ENCODE results near the gene NKAPL. TPM values are rescaled to one million over a fixed set of nuclear protein-coding genes. Genes with fewer than 3 reads are reported as not detected.

NKAPL gene
- total and polyA plus RNA-seq, 10 of the 15 experiments (the other 5 are each of a cell fraction or from before 2014, with no cell fraction given) = 0.10 to 0.48 (median 0.19) TPM; not detected in 1

- TF ChIP-seq, protein P1, sequence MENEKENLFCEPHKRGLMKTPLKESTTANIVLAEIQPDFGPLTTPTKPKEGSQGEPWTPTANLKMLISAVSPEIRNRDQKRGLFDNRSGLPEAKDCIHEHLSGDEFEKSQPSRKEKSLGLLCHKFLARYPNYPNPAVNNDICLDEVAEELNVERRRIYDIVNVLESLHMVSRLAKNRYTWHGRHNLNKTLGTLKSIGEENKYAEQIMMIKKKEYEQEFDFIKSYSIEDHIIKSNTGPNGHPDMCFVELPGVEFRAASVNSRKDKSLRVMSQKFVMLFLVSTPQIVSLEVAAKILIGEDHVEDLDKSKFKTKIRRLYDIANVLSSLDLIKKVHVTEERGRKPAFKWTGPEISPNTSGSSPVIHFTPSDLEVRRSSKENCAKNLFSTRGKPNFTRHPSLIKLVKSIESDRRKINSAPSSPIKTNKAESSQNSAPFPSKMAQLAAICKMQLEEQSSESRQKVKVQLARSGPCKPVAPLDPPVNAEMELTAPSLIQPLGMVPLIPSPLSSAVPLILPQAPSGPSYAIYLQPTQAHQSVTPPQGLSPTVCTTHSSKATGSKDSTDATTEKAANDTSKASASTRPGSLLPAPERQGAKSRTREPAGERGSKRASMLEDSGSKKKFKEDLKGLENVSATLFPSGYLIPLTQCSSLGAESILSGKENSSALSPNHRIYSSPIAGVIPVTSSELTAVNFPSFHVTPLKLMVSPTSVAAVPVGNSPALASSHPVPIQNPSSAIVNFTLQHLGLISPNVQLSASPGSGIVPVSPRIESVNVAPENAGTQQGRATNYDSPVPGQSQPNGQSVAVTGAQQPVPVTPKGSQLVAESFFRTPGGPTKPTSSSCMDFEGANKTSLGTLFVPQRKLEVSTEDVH (IDR thresholded peaks at IDR 0.05; ENCODE audit: low read depth, partially characterized antibody) = no peak
- TF ChIP-seq EZH2 (IDR thresholded peaks at IDR 0.05; ENCODE audit: borderline replicate concordance, control insufficient read depth, low read depth, low read length) = no peak
- TF ChIP-seq HSF1 (IDR thresholded peaks at IDR 0.05; ENCODE audit: low read depth, low read length) = no peak
- TF ChIP-seq ZNF24 (IDR thresholded peaks at IDR 0.05) = peak; percentile 78; the same call in 1 of the 2 replicates
- peak; percentile 68; the same call in 1 of the 2 replicates for TF ChIP-seq GATAD2B (conservative IDR thresholded peaks at IDR 0.05; ENCODE audit: low read depth)
- TF ChIP-seq CHD4 (IDR thresholded peaks at IDR 0.05) = no peak
- TF ChIP-seq, protein P2, sequence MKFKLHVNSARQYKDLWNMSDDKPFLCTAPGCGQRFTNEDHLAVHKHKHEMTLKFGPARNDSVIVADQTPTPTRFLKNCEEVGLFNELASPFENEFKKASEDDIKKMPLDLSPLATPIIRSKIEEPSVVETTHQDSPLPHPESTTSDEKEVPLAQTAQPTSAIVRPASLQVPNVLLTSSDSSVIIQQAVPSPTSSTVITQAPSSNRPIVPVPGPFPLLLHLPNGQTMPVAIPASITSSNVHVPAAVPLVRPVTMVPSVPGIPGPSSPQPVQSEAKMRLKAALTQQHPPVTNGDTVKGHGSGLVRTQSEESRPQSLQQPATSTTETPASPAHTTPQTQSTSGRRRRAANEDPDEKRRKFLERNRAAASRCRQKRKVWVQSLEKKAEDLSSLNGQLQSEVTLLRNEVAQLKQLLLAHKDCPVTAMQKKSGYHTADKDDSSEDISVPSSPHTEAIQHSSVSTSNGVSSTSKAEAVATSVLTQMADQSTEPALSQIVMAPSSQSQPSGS (IDR thresholded peaks at IDR 0.05; ENCODE audit: low read length) = no peak
- TF ChIP-seq YY1 (IDR thresholded peaks at IDR 0.05; ENCODE audit: low read depth, low read length) = peak; percentile 88
- TF ChIP-seq IKZF1 (conservative IDR thresholded peaks at IDR 0.05) = peak; percentile 80
- TF ChIP-seq TAF1 (IDR thresholded peaks at IDR 0.05; ENCODE audit: borderline replicate concordance, low read depth, low read length) = peak; percentile 75
- no peak for TF ChIP-seq BMI1 (IDR thresholded peaks at IDR 0.05; ENCODE audit: borderline replicate concordance)
- no peak for TF ChIP-seq RAD51 (IDR thresholded peaks at IDR 0.05)
- 0 out of 2 replicates have a peak, but pooled peaks have one; percentile 25 for TF ChIP-seq PKNOX1 (IDR thresholded peaks at IDR 0.05)
- peak; percentile 80; the same call in 1 of the 2 replicates for TF ChIP-seq RB1 (IDR thresholded peaks at IDR 0.05; ENCODE audit: borderline replicate concordance)
- TF ChIP-seq ZNF207 (IDR thresholded peaks at IDR 0.05; ENCODE audit: borderline replicate concordance) = peak; percentile 79; the same call in 1 of the 2 replicates
- TF ChIP-seq NRF1 (conservative IDR thresholded peaks at IDR 0.05; ENCODE audit: low read depth, low read length) = 0 out of 2 replicates have a peak, but pooled peaks have one; percentile 3
- peak; percentile 51 for TF ChIP-seq HCFC1 (IDR thresholded peaks at IDR 0.05; ENCODE audit: low read length)
- peak; percentile 77 for TF ChIP-seq SMAD1 (IDR thresholded peaks at IDR 0.05; ENCODE audit: low read depth, partially characterized antibody)
- TF ChIP-seq, protein P3, sequence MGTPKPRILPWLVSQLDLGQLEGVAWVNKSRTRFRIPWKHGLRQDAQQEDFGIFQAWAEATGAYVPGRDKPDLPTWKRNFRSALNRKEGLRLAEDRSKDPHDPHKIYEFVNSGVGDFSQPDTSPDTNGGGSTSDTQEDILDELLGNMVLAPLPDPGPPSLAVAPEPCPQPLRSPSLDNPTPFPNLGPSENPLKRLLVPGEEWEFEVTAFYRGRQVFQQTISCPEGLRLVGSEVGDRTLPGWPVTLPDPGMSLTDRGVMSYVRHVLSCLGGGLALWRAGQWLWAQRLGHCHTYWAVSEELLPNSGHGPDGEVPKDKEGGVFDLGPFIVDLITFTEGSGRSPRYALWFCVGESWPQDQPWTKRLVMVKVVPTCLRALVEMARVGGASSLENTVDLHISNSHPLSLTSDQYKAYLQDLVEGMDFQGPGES (IDR thresholded peaks at IDR 0.05) = no peak
- TF ChIP-seq ZZZ3 (IDR thresholded peaks at IDR 0.05; ENCODE audit: control insufficient read depth, insufficient read length, low read depth) = no peak
- TF ChIP-seq PML (IDR thresholded peaks at IDR 0.05; ENCODE audit: low read length) = no peak
- no peak for TF ChIP-seq CBX5 (IDR thresholded peaks at IDR 0.05; ENCODE audit: low read depth)
These were observed 8.0 kb downstream of the NKAPL start, which contains the start of gene ZSCAN26 (continued) for GRCh38 chr6:28266962-28267694.
